Measurements from ENCODE around the gene PDE8A.
A peak's percentile ranks its signal among the peaks of the same experiment; 100 is the strongest.

The PDE8A gene

GRCh38 chr15:85037641-85038040 is 56.0 kb downstream of the PDE8A start:
- no peak for DNase-seq (ENCODE audit: low spot score)
- no peak for TF ChIP-seq CTCF (IDR thresholded peaks at IDR 0.05; ENCODE audit: extremely low read depth, missing control alignments)

- no peak for TF ChIP-seq CTCF (IDR thresholded peaks at IDR 0.05; ENCODE audit: extremely low read depth, missing control alignments)
- no peak for DNase-seq (ENCODE audit: low spot score)
Measured at GRCh38 chr15:85041230-85041629, 59.6 kb downstream of the PDE8A start.

- TF ChIP-seq CTCF (IDR thresholded peaks at IDR 0.05; ENCODE audit: extremely low read depth, missing control alignments), result peak; percentile 59
- peak; percentile 45 for DNase-seq (ENCODE audit: low spot score)
Measured at GRCh38 chr15:85044251-85044853, 62.7 kb downstream of the PDE8A start.

- TF ChIP-seq CTCF (IDR thresholded peaks at IDR 0.05; ENCODE audit: extremely low read depth, missing control alignments), result no peak
- DNase-seq (ENCODE audit: low spot score), result no peak
Measured at GRCh38 chr15:85044894-85045293, 63.2 kb downstream of the PDE8A start.

- TF ChIP-seq CTCF (IDR thresholded peaks at IDR 0.05; ENCODE audit: extremely low read depth, missing control alignments), result no peak
- no peak for DNase-seq (ENCODE audit: low spot score)
Measured at GRCh38 chr15:85045615-85046014, 64.0 kb downstream of the PDE8A start.

GRCh38 chr15:85047271-85047948 is 65.8 kb downstream of the PDE8A start:
- peak; percentile 31 for DNase-seq (ENCODE audit: low spot score)

More at GRCh38 chr15:85047271-85047948, 65.8 kb downstream of the PDE8A start:
- TF ChIP-seq CTCF (IDR thresholded peaks at IDR 0.05; ENCODE audit: extremely low read depth, missing control alignments), result no peak

Data from GM20000 (cell line).